ENCODE measurements around the gene KDF1.
"Not testable (repeated sequence)": the region's sequence is repeated elsewhere in the genome, so short reads cannot be mapped to it uniquely, and the experiment has no call there.

The KDF1 gene

GRCh38 chr1:26994020-26994786 is 33.9 kb upstream of the KDF1 start:
- DNase-seq: peak in 1 of 2 experiments; percentile 23

- DNase-seq: peak; percentile 65 to 74
These were observed 33.2 kb upstream of the KDF1 start, which contains the start of gene TRNP1 for GRCh38 chr1:26993237-26994019. Gene TRNP1, plus strand, starts transcription at chr1:26993692. Its CDS starts 95 bp downstream, at chr1:26993787.

- peak in 1 of 2 experiments; percentile 34 for DNase-seq
These were observed 31.2 kb upstream of the KDF1 start for GRCh38 chr1:26991310-26992116.

GRCh38 chr1:26989403-26990109 is 29.3 kb upstream of the KDF1 start:
- not testable (repeated sequence) for DNase-seq

DNA sequence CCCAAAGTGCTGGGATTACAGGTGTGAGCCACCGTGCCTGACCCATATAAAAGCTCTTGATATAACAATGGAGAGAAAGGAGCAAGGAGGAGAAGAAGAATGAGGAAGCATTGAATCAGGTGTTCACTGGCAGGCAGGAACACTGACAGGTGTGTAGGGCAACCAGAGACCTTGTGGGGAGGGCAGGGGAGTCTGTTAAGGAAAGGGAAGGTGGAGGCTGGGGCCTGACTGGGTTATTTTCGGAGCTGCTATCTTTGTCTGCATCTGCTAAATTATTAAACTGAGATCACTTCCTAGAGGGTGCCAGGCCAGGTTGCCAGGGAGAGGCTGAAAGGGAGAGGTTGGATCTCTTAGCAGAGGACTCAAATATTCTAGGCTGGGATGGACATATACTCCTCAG is 26.4 kb upstream of the KDF1 start:
- DNase-seq: no peak

DNA sequence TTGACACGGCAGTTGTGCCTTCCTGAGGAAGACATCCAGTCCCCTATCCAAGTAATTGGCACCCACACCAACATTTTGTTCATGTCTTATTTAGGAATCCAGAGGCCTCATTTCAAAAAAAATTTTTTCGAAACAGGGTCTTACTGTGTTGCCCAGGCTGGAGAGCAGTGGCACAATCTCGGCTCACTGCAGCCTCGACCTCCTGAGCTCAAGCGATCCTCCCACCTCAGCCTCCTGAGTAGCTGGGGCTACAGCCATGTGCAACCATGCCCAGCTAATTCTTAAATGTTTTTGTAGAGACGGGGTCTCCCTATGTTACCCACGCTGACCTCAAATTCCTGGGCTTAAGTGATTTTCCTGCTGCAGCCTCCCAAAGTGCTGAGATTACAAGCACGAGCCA is 24.0 kb upstream of the KDF1 start:
- no peak for DNase-seq

- DNase-seq: no peak
These were observed 23.6 kb upstream of the KDF1 start for GRCh38 chr1:26983863-26984262.

- DNase-seq: no peak
These were observed 21.0 kb upstream of the KDF1 start for GRCh38 chr1:26981146-26981846.

- DNase-seq: no peak
These were observed 18.6 kb upstream of the KDF1 start for GRCh38 chr1:26978901-26979300.

DNA sequence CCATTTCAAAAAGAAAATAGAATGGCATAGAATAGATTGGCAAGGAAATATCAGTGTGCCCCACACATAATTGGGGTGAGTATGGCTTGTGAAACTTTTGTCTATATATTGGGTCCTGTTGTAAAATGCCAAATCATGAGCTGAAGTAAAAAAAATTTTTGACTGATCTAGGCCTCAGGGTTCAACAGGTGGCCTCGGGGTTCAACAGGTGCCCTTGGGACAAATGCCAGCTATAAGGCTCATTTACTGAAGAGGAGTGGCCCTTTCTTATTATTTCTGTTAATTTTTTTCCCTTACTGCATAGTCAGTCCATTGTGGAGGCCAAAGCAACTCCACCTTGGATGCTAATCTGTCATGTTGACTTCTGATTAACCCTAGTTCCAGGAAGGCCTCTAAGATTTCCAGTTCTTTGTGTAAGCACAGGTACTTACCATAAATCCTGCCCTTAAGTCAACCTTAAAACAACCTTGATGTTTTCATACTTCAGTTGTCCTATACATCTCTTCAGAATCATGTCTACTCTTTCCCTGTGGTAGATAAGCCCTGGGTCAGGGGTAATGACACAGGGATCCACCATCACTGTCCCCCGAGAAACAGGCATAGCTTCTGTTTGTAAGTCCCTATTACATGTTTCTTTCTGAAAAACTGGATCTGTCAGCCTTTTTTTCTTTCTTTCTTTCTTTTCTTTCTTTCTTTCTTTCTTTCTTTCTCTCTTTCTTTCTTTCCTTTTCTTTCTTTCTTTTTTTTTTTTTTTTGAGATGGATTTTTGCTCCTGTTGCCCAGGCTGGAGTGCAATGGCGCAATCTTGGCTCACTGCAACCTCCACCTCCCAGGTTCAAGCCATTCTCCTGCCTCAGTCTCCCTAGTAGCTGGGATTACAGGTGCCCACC is 16.6 kb upstream of the KDF1 start:
- DNase-seq: no peak

DNA sequence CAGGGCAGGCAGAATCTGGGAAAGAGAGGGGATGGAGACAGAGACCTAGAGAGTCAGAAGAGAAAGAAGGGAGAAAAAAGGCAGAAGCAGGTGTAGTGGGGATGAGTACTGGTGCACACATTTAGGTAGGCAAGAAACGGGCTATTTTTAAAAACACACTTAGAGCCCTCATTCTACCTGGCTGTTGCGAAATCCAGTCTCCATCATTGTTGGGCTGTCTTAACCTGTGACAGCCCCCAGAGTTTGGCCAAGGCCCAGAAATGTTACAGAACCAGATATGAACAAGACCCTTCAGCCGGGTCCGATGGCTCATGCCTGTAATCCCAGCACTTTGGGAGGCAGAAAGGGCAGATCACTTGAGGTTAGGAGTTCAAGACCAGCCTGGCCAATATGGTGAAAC is 12.6 kb upstream of the KDF1 start:
- no peak for DNase-seq

DNA sequence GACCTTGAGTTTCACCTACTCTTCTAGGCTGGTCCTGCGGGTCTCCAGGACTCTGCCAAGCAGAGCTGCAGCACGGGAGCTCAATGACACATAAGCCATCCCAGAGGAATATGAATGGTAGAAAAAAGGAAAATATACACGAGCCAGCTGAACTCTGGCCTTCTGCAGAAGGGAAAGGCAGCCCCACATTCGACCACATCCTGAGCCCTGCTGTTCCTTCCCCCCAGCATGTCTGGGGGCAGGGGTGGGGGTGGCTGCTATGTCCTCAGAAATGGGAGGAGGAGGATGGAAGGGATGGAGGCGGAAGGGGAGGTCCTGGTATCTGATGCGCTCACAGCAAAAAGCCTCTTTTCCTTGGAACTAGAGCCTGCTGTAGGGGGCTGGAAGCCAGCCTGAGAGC is 12.1 kb upstream of the KDF1 start:
- no peak for DNase-seq

- no peak for DNase-seq
These were observed 11.3 kb upstream of the KDF1 start for GRCh38 chr1:26971590-26971989.

- DNase-seq: no peak
These were observed 10.5 kb upstream of the KDF1 start for GRCh38 chr1:26970810-26971209.

- no peak for DNase-seq
These were observed 5.4 kb upstream of the KDF1 start for GRCh38 chr1:26965628-26966027.

- no peak for DNase-seq
These were observed 4.9 kb upstream of the KDF1 start for GRCh38 chr1:26965213-26965612.

- DNase-seq: no peak
These were observed 1.6 kb upstream of the KDF1 start for GRCh38 chr1:26961826-26962225.

GRCh38 chr1:26960625-26960966 is 328 bp upstream of the KDF1 start:
- no peak for DNase-seq

GRCh38 chr1:26959270-26959669 is 998 bp downstream of the KDF1 start:
- DNase-seq: no peak

GRCh38 chr1:26957306-26957705 is 3.0 kb downstream of the KDF1 start:
- no peak for DNase-seq

GRCh38 chr1:26956321-26956720 is 3.9 kb downstream of the KDF1 start:
- no peak for DNase-seq
